Measurements from ENCODE around the gene IFNK.

- TF ChIP-seq CTCF (conservative IDR thresholded peaks at IDR 0.05; ENCODE audit: low read depth in 2 of 2) (no peak), EZH2phosphoT487 (IDR thresholded peaks at IDR 0.05; ENCODE audit: unreplicated experiment) (no peak), CREB1 (CRISPR knock-in tag; IDR thresholded peaks at IDR 0.05; ENCODE audit: low read depth) (no peak), ETS1 (IDR thresholded peaks at IDR 0.05) (no peak), ZNF114 (CRISPR knock-in tag; IDR thresholded peaks at IDR 0.05) (no peak), ZNF331 (CRISPR knock-in tag; IDR thresholded peaks at IDR 0.05; ENCODE audit: low read depth) (no peak), EZH2 (IDR thresholded peaks at IDR 0.05; ENCODE audit: low read depth, unreplicated experiment) (no peak), POLR2AphosphoS5 (IDR thresholded peaks at IDR 0.05; ENCODE audit: low read depth) (no peak), REST (IDR thresholded peaks at IDR 0.05; ENCODE audit: unreplicated experiment) (no peak), JUNB (IDR thresholded peaks at IDR 0.05; ENCODE audit: unreplicated experiment) (no peak)
These were observed 45.8 kb upstream of the IFNK start for GRCh38 chr9:27478322-27478721.
